ENCODE measurements around the gene B4GALT3. TPM values are rescaled to one million over a fixed set of nuclear protein-coding genes. Genes with fewer than 3 reads are reported as not detected.

Gene B4GALT3
- total RNA-seq, 1 donor from 2014 or later = 43.5 TPM

- no peak for DNase-seq (ENCODE audit: extremely low read depth, low read depth, low spot score)
Measured at GRCh38 chr1:161131523-161132409, 45.5 kb downstream of the B4GALT3 start.

- DNase-seq (ENCODE audit: extremely low read depth, low read depth, low spot score) = no peak
Measured at GRCh38 chr1:161130266-161130665, 47.0 kb downstream of the B4GALT3 start.

GRCh38 chr1:161128591-161129420 is 48.5 kb downstream of the B4GALT3 start:
- no peak for DNase-seq (ENCODE audit: extremely low read depth, low read depth, low spot score)

- no peak for DNase-seq (ENCODE audit: extremely low read depth, low read depth, low spot score)
Measured at GRCh38 chr1:161127649-161128048, 49.7 kb downstream of the B4GALT3 start.

- DNase-seq (ENCODE audit: extremely low read depth, low read depth, low spot score) = no peak
Measured at GRCh38 chr1:161122967-161123366, 54.3 kb downstream of the B4GALT3 start.

- no peak for DNase-seq (ENCODE audit: extremely low read depth, low read depth, low spot score)
Measured at GRCh38 chr1:161121834-161122233, 55.5 kb downstream of the B4GALT3 start.

Other genes starting within 250 kb of the B4GALT3 start
- gene ITLN2, start 222.7 kb downstream of the B4GALT3 start, total RNA-seq = not detected in 2 replicates
- gene F11R, start 156.4 kb downstream of the B4GALT3 start, total RNA-seq = 133 and 134 TPM in 2 replicates
- 0.82 and 7.1 TPM in 2 replicates for gene TSTD1, start 138.5 kb downstream of the B4GALT3 start, total RNA-seq
- 56.8 and 68.4 TPM in 2 replicates for gene USF1, start 131.5 kb downstream of the B4GALT3 start, total RNA-seq
- gene ARHGAP30, start 107.6 kb downstream of the B4GALT3 start, total RNA-seq = not detected in 2 replicates
- 0.76 TPM in 1 of 2 replicates, not detected in the other for gene NECTIN4, start 87.9 kb downstream of the B4GALT3 start, total RNA-seq
- 5.3 and 7.2 TPM in 2 replicates for gene KLHDC9, start 79.1 kb downstream of the B4GALT3 start, total RNA-seq
- gene PFDN2, start 59.5 kb downstream of the B4GALT3 start, total RNA-seq = 63.0 and 78.2 TPM in 2 replicates
- 16.4 and 22.6 TPM in 2 replicates for gene NIT1, start 59.4 kb downstream of the B4GALT3 start, total RNA-seq
- gene DEDD, start 44.8 kb downstream of the B4GALT3 start, total RNA-seq = 35.5 and 43.8 TPM in 2 replicates
- gene UFC1, start 23.5 kb downstream of the B4GALT3 start, total RNA-seq = 58.5 and 107 TPM in 2 replicates
- 9.8 and 13.1 TPM in 2 replicates for gene USP21, start 18.0 kb downstream of the B4GALT3 start, total RNA-seq
- gene PPOX, start 11.1 kb downstream of the B4GALT3 start, total RNA-seq = 17.2 and 23.5 TPM in 2 replicates
- gene ADAMTS4, start 21.5 kb upstream of the B4GALT3 start, total RNA-seq = 16.6 and 23.8 TPM in 2 replicates
- 113 and 141 TPM in 2 replicates for gene NDUFS2, start 24.9 kb upstream of the B4GALT3 start, total RNA-seq
- 1.7 TPM in 1 of 2 replicates, not detected in the other for gene FCER1G, start 37.8 kb upstream of the B4GALT3 start, total RNA-seq
- not detected in 2 replicates for gene APOA2, start 46.1 kb upstream of the B4GALT3 start, total RNA-seq
- 9.7 and 15.0 TPM in 2 replicates for gene TOMM40L, start 48.6 kb upstream of the B4GALT3 start, total RNA-seq
- gene NR1I3, start 60.7 kb upstream of the B4GALT3 start, total RNA-seq = not detected in 2 replicates
- not detected in 2 replicates for gene PCP4L1, start 81.2 kb upstream of the B4GALT3 start, total RNA-seq
- gene MPZ, start 132.5 kb upstream of the B4GALT3 start, total RNA-seq = 3.4 and 4.7 TPM in 2 replicates
- 69.4 and 92.9 TPM in 2 replicates for gene SDHC, start 136.9 kb upstream of the B4GALT3 start, total RNA-seq
- not detected in 2 replicates for gene CFAP126, start 190.4 kb upstream of the B4GALT3 start, total RNA-seq

Data from glomerular endothelial cell (primary cell).